HG03103 (cell line): Measurements from ENCODE around the gene TM4SF5.
"Not testable (repeated sequence)": the region's sequence is repeated elsewhere in the genome, so short reads cannot be mapped to it uniquely, and the experiment has no call there.

Experiments
- ATAC-seq: cut with Tn5 transposase; IDR thresholded peaks from one replicate; pipeline ENCODE4 v1.9.1; 2021; ENCODE audit warnings: low read depth; ENCODE audit not compliant: unreplicated experiment

TM4SF5 gene

DNA sequence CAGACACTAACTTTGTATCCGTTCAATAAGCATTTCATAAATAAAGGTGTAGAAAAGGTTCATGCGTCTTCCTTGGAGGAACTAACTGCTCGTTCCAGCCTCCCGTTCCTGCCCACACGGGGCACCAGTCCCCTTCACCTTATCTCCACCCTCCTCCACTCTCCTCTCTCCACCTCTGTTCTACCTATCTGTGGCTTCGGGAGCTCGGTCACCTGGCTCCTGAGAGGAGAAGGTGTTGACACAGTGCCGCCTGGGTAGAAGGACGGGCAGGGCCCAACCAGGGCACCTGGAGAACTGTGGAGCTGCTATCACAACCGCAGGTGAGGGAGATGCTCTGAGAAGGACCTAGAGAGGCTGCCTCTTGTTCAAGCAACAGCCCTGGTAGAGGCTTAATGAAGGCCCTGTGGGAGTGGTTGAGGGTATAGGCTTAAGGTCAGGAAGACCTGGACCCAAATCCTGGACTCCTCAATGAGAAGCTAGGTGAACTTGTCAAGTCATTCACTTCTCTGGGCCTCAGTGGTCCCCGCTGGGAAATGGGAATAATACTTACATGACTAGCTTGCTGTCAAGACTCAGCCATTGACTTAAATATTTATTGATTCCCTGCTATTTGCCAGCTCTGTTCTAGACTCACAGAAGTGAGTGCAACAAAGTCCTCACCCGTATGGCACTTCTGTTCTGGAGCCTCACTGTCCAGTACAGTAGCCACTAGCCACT lies 51.8 kb downstream of the TM4SF5 start:
- no peak for ATAC-seq

DNA sequence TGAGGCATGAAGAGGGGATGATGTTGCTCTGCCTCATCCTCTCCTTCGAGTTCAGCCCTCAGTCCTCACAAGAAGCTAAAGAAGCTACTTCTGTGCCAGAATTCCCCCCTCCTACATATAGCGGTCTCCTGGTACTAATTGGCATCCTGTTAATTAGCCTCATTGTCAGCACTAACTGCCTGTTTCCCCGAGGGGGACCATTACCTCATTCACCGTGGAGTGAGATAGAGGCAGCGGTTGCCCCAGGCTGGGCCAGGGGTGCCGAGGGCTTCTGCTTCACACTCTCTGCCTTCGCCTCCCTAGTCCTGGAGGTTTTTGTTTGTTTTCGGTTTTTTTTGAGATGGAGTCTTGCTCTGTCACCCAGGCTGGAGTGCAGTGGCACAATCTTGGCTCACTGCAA lies 55.7 kb downstream of the TM4SF5 start:
- ATAC-seq: no peak

DNA sequence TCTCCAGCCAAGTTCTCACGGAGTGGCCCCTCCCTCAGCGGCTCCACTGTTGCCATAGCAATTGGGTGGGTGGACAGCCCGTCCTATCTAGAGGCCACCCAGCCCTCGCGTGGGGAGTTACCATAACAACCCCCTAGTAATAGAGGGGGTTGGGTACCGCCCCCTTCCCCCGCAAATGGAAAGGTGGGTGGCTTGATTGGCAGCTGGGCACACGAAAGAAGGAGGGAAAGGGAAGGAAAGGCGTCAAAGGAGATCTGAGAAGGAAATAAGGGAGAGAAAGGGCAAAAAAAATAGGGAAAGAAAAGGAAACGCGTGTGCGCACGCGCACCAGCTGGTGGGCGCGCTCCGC lies 61.1 kb downstream of the TM4SF5 start:
- ATAC-seq: not testable (repeated sequence)
